GM06990 (cell line): ENCODE measurements around the gene EIF4E1B.

Experiments
- DNase-seq: peaks from one replicate; pipeline ENCODE4 v3.0.0-alpha.2; 2011; ENCODE audit not compliant: insufficient read length; ENCODE audit errors: extremely low read depth
- H3K27me3 ChIP-seq: replicated peaks from 2 replicates; pipeline ENCODE4 v1.6.0; 2011; ENCODE audit warnings: low read length; ENCODE audit not compliant: control insufficient read depth, insufficient read depth
- H3K36me3 ChIP-seq: 2 replicates; pipeline ENCODE4 v1.5.1; 2011; ENCODE audit warnings: low read length; ENCODE audit not compliant: control insufficient read depth, insufficient read depth
- H3K4me3 ChIP-seq: replicated peaks from 2 replicates; pipeline ENCODE4 v1.5.1; 2011; ENCODE audit warnings: low read depth, mild to moderate bottlenecking, control low read depth, low read length
- TF ChIP-seq, protein P1 (sequence below): IDR thresholded peaks from 2 replicates; pipeline ENCODE4 v1.5.1; 2011; ENCODE audit warnings: low read length, control low read depth, mild to moderate bottlenecking, inconsistent platforms; ENCODE audit not compliant: insufficient read depth, poor library complexity, severe bottlenecking

The EIF4E1B gene

DNA sequence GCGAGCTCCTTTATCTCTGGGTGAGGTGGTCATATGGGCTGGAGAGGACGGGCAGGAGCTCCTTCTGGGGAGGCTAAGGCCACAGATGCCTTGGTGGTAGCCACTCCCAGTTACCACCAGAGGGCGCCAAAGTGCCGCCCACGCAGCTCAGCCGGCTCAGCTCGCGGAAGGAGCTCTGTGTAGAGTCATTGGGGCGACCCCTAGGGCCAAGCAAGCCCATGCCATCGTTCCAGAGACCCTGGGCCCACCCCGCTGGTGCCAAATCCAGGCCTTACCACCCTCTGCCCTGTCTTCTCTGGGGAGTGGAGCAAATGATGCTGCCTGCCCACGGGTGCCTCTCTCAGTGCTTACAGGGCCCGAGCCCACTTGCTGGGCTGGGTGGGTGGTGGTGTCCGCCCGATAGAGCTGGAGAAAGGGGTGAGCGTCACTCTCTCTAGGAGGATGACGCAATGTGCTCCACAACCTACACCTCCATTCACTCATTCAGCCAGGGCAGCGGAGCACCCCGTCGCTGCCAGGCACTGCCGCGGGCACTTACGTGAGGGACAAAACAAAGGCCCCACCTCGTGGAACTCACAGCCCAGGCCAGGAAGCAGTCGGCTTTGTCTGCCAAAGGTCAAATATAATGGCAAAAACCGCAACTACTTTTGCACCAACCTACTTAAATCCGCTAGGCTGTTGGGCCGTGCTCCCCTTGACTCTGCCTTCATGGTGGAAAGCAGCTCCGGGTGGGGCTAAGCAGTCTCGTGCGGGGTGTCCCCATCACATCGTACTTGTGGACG lies 30.6 kb downstream of the EIF4E1B start:
- no peaks in the 10 kb centered on the region for H3K27me3 ChIP-seq
- H3K36me3 ChIP-seq = peaks cover 1% of the 10 kb centered on the region; the same call in 1 of the 2 replicates
- peak; percentile 73 for DNase-seq
- TF ChIP-seq, protein P1, sequence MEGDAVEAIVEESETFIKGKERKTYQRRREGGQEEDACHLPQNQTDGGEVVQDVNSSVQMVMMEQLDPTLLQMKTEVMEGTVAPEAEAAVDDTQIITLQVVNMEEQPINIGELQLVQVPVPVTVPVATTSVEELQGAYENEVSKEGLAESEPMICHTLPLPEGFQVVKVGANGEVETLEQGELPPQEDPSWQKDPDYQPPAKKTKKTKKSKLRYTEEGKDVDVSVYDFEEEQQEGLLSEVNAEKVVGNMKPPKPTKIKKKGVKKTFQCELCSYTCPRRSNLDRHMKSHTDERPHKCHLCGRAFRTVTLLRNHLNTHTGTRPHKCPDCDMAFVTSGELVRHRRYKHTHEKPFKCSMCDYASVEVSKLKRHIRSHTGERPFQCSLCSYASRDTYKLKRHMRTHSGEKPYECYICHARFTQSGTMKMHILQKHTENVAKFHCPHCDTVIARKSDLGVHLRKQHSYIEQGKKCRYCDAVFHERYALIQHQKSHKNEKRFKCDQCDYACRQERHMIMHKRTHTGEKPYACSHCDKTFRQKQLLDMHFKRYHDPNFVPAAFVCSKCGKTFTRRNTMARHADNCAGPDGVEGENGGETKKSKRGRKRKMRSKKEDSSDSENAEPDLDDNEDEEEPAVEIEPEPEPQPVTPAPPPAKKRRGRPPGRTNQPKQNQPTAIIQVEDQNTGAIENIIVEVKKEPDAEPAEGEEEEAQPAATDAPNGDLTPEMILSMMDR = peak; percentile 96
- no peak overlapping the region for H3K4me3 ChIP-seq

DNA sequence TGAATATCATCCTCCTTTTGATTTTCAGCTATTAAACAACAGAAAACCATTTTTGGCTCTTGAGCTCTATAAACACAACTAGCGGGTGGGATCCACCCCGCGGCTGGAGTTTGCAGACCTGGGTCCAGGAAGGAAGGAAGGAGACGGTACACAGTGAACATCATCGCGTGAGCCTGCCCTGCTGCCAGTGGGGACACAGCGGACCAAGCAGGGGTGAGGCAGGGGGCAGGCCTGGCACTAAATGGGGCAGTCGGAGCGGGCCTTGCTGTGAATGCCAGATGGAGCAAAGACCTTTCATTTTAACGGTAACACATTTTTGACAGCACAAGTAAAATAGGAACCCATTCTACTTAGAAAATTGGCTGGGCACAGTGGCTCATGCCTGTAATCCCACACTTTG lies 31.2 kb downstream of the EIF4E1B start:
- H3K36me3 ChIP-seq = peaks cover 1% of the 10 kb centered on the region; the same call in 1 of the 2 replicates
- no peak overlapping the region for H3K4me3 ChIP-seq
- H3K27me3 ChIP-seq = no peaks in the 10 kb centered on the region
- DNase-seq = no peak
- TF ChIP-seq, protein P1 = no peak

DNA sequence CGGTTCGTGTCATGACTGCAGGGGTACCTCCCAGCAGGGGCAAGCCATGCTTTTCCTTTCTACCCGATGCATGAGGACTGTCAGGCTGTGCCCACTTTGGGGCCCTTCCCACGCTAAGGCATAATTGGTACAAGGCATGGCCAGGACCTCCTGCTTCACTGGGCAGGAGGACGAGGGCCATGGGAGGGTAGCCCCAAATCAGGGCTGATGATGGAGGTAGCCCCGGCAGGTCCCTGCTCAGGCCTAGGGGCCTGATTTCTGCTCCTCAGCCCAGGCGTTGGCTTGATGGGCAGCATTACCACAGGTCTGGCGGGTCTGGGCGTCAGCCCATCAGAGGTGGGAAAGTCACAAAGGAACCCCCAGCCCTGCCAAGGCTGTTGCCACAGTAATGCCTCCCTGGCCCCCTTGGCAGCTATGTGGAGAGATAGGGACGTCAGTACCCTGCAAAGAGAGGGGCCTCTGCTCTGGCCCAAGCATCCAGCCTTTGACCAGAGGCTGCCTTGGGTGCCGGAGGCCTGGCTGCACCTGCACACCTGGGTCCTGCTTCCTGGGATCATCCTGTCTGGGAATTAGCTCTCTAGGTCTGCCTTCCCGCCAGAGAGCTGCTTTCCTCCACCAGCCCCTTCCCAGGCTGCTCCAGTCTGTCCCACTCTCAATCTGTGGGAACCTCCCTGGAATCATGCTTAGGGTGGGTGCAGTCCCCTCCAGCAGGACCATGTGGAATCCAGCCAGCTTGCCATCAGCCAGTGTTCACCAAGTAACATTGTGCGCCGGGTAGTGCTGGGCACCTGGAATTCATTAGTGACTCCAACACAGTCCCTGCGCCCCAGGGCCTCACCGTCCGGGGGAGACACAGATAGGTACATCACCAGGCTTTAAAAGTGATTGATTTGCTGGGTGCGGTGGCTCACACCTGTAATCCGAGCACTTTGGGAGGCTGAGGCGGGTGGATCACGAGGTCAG lies 32.2 kb downstream of the EIF4E1B start:
- TF ChIP-seq, protein P1 = no peak
- H3K36me3 ChIP-seq = no peaks in the 10 kb centered on the region
- DNase-seq = no peak
- H3K27me3 ChIP-seq = no peaks in the 10 kb centered on the region
- no peak overlapping the region for H3K4me3 ChIP-seq

DNA sequence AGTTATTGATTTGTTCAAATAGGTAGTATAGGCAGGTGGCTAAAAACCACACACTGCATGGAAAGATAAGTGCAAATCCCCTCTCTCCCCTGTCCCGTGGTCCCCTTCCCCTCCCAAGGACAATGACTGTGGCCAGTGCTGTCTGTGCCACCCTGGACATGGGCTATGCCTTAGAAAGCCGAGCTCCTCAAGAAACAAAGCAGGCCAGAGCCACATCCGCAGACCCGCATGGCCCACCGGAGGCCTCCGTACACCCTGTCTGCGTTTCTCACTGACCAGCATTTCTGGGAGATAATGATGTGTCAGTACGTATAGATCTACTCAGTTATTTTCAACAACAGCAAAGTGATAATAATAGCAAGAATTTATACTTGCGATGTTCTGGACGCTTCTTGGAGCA lies 33.1 kb downstream of the EIF4E1B start:
- H3K36me3 ChIP-seq = no peaks in the 10 kb centered on the region
- H3K27me3 ChIP-seq = no peaks in the 10 kb centered on the region
- no peak for DNase-seq
- TF ChIP-seq, protein P1 = no peak
- H3K4me3 ChIP-seq = no peak overlapping the region

DNA sequence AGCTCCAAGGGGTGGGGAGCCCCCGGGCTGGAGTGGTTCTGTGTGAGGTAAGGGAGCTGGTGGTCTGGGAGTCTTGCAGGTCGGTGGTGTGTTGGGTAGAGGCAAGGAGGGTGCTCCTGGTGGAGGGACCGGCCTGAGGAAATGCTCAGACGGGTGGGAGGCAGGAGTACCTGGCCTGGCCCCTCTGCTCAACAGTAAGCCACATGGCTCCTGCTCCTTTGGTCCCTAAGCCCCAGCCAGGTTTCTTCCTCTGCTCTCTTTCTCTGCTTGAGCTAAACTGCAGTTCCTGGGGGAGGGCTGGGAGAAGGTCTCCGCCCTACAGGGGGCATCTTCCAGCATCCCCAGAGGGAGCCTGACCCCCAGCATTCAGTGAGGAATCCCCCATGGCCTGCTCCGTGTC lies 34.0 kb downstream of the EIF4E1B start:
- TF ChIP-seq, protein P1 = no peak
- DNase-seq = no peak
- H3K4me3 ChIP-seq = no peak overlapping the region
- no peaks in the 10 kb centered on the region for H3K36me3 ChIP-seq
- H3K27me3 ChIP-seq = no peaks in the 10 kb centered on the region
